Lower leg skin (tissue), 3 donors: ENCODE data around the gene SCYL2.

Experiments used
- POLR2A ChIP-seq, 2 donors: fragments of 450-650 bp; IDR thresholded peaks; one replicate each; pipeline ENCODE4 v1.6.1; 2016 to 2017; ENCODE audit warnings: antibody characterized with exemption in 2 of 2, mild to moderate bottlenecking in 1 of 2, moderate library complexity in 1 of 2
- TF ChIP-seq, protein P1 (sequence below), 3 donors: fragments of 450-650 bp; IDR thresholded peaks; one replicate each; pipeline ENCODE4 v1.5.1; 2016; ENCODE audit warnings: antibody characterized with exemption in 3 of 3, mild to moderate bottlenecking in 3 of 3, moderate library complexity in 2 of 3

- TF ChIP-seq, protein P1, sequence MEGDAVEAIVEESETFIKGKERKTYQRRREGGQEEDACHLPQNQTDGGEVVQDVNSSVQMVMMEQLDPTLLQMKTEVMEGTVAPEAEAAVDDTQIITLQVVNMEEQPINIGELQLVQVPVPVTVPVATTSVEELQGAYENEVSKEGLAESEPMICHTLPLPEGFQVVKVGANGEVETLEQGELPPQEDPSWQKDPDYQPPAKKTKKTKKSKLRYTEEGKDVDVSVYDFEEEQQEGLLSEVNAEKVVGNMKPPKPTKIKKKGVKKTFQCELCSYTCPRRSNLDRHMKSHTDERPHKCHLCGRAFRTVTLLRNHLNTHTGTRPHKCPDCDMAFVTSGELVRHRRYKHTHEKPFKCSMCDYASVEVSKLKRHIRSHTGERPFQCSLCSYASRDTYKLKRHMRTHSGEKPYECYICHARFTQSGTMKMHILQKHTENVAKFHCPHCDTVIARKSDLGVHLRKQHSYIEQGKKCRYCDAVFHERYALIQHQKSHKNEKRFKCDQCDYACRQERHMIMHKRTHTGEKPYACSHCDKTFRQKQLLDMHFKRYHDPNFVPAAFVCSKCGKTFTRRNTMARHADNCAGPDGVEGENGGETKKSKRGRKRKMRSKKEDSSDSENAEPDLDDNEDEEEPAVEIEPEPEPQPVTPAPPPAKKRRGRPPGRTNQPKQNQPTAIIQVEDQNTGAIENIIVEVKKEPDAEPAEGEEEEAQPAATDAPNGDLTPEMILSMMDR (IDR thresholded peaks at IDR 0.05), result no peak
- TF ChIP-seq POLR2A (IDR thresholded peaks at IDR 0.05), result no peak
Observed at GRCh38 chr12:100274291-100274690, 7.3 kb downstream of the SCYL2 start.
